ENCODE measurements around the gene ADAMTS10. TPM values are rescaled to one million over a fixed set of nuclear protein-coding genes. Genes with fewer than 3 reads are reported as not detected.

ADAMTS10 gene
- total and polyA plus RNA-seq, 10 of the 15 experiments (the other 5 are each of a cell fraction or from before 2014, with no cell fraction given): 0.01 to 2.5 (median 0.42) TPM; not detected in 3

DNA sequence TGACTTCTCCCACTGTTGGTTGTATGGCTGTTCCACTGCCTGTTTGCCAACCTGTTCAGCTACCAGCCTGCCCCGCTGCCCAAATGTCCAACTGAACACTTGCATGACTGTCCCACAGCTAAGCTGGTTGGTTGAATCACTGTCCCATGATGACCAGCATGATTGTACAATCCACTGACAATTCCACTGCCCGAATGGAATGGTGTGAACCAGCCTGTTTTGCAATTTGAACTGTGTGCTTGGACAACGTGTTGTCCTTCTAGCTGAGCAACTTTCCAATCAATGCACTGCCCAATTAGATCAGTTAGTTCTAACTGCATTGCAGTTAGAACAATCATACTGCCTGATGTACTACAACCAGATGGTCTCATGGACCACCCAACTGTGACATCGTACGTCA, 8.7 kb downstream of the ADAMTS10 start:
- no peak overlapping the region for H3K4me3 ChIP-seq
- ChIA-PET SMC1A (ENCODE audit: uncharacterized antibody, unreplicated experiment) (no interaction called here), POLR2A (no interaction called here), CTCF (no interaction called here), RAD21 (ENCODE audit: unreplicated experiment) (no interaction called here)
- H3K36me3 ChIP-seq (ENCODE audit: control insufficient read depth in 2 of 2, insufficient read depth in 2 of 2, low read length in 1 of 2): no peaks in the 10 kb centered on the region
- FAIRE-seq (no peak), ATAC-seq (no peak), DNase-seq (ENCODE audit: low read depth, low spot score) (no peak)
- no peak overlapping the region for H3K4me2 ChIP-seq (ENCODE audit: control insufficient read depth, insufficient read depth)
- H3K27me3 ChIP-seq (replicated peaks in 1 of 2; ENCODE audit: control insufficient read depth in 2 of 2, insufficient read depth in 2 of 2, low read length in 1 of 2): no peaks in the 10 kb centered on the region
- no peaks in the 10 kb centered on the region for H3K79me2 ChIP-seq (ENCODE audit: control insufficient read depth, insufficient read depth, low read length)
- H2AFZ ChIP-seq (ENCODE audit: control insufficient read depth, low read depth, low read length): no peak overlapping the region
- no peak for TF ChIP-seq POLR2AphosphoS5 (IDR thresholded peaks at IDR 0.05; ENCODE audit: low read length)
- TF ChIP-seq NR2F1 (conservative IDR thresholded peaks at IDR 0.05): no peak
- no peak for TF ChIP-seq ZSCAN29 (IDR thresholded peaks at IDR 0.05)
- WGBS (ENCODE audit: insufficient coverage, insufficient replicate concordance, low lambda C conversion rate, missing lambda C conversion rate): 38% methylated on average over 5 of the region's 5 CpGs
- H3K9ac ChIP-seq (ENCODE audit: control insufficient read depth, insufficient read depth, low read length): no peak overlapping the region
- H3K9me3 ChIP-seq (replicated peaks; ENCODE audit: control insufficient read depth, insufficient read depth, low read length): no peaks in the 10 kb centered on the region; the same call in 2 of the 3 replicates
- intact Hi-C loops (cut with micrococcal nuclease; ENCODE audit: unreplicated experiment) (no loop called here), in situ Hi-C loops (cut with MboI) (no loop called here)
- H4K20me1 ChIP-seq (ENCODE audit: control insufficient read depth, insufficient read depth): no peaks in the 10 kb centered on the region
- no peak overlapping the region for H3K27ac ChIP-seq (ENCODE audit: control insufficient read depth, insufficient read depth)
- no peaks in the 10 kb centered on the region for H3K4me1 ChIP-seq (ENCODE audit: control insufficient read depth, insufficient read depth, low read length)
- no TSS peak for BruUV-seq (replicated peaks)

DNA sequence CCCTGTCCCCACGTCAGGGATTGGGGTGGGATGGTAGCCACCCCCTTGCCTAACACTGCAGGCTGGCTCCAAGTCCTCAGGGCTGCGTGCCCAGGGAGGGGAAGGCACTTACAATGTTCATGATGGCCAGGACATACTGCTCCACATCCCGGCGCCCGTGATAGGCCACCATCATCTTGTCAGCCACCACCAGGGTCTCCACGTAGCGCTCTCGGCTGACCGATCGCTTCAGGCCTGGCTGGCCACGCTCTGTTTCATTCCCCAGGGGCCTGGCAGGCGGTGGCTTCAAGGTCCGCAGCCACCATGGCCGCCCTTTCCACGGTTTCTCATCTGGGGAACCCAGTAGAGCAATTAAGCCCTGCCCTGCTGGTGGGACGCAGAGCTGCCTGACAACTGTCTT, 9.7 kb downstream of the ADAMTS10 start:
- no peaks in the 10 kb centered on the region for H3K4me1 ChIP-seq (ENCODE audit: control insufficient read depth, insufficient read depth, low read length)
- no peak for ATAC-seq
- no peaks in the 10 kb centered on the region; the same call in 2 of the 3 replicates for H3K9me3 ChIP-seq (replicated peaks; ENCODE audit: control insufficient read depth, insufficient read depth, low read length)
- FAIRE-seq: no peak
- H3K36me3 ChIP-seq (ENCODE audit: control insufficient read depth in 2 of 2, insufficient read depth in 2 of 2, low read length in 1 of 2): no peaks in the 10 kb centered on the region
- H3K27me3 ChIP-seq (replicated peaks in 1 of 2; ENCODE audit: control insufficient read depth in 2 of 2, insufficient read depth in 2 of 2, low read length in 1 of 2): no peaks in the 10 kb centered on the region
- no peaks in the 10 kb centered on the region for H4K20me1 ChIP-seq (ENCODE audit: control insufficient read depth, insufficient read depth)
- H3K27ac ChIP-seq (ENCODE audit: control insufficient read depth, insufficient read depth): no peak overlapping the region
- no peak overlapping the region for H3K4me2 ChIP-seq (ENCODE audit: control insufficient read depth, insufficient read depth)
- POLR2A ChIA-PET: no interaction called here
- H3K9ac ChIP-seq (ENCODE audit: control insufficient read depth, insufficient read depth, low read length): no peak overlapping the region
- intact Hi-C loops (cut with micrococcal nuclease; ENCODE audit: unreplicated experiment): no loop called here
- H3K79me2 ChIP-seq (ENCODE audit: control insufficient read depth, insufficient read depth, low read length): no peaks in the 10 kb centered on the region
- SMC1A ChIA-PET (ENCODE audit: uncharacterized antibody, unreplicated experiment): no interaction called here
- RAD21 ChIA-PET (ENCODE audit: unreplicated experiment): no interaction called here
- BruUV-seq (replicated peaks): no TSS peak
- CTCF ChIA-PET: no interaction called here
- no peak for DNase-seq (ENCODE audit: low read depth, low spot score)
- no peak for TF ChIP-seq SPI1 (IDR thresholded peaks at IDR 0.05; ENCODE audit: borderline replicate concordance, insufficient read depth, low read depth, low read length)
- TF ChIP-seq SREBF1 (IDR thresholded peaks at IDR 0.05; ENCODE audit: low read length): no peak
- TF ChIP-seq KDM1A (IDR thresholded peaks at IDR 0.05; ENCODE audit: borderline replicate concordance): no peak
- TF ChIP-seq WRNIP1 (IDR thresholded peaks at IDR 0.05; ENCODE audit: borderline replicate concordance, low read depth, low read length): no peak
- TF ChIP-seq CHD2 (IDR thresholded peaks at IDR 0.05; ENCODE audit: borderline replicate concordance, low read depth, low read length): no peak
- TF ChIP-seq MEF2A (IDR thresholded peaks at IDR 0.05; ENCODE audit: insufficient read depth, low read depth, low read length): no peak
- TF ChIP-seq, protein P1, sequence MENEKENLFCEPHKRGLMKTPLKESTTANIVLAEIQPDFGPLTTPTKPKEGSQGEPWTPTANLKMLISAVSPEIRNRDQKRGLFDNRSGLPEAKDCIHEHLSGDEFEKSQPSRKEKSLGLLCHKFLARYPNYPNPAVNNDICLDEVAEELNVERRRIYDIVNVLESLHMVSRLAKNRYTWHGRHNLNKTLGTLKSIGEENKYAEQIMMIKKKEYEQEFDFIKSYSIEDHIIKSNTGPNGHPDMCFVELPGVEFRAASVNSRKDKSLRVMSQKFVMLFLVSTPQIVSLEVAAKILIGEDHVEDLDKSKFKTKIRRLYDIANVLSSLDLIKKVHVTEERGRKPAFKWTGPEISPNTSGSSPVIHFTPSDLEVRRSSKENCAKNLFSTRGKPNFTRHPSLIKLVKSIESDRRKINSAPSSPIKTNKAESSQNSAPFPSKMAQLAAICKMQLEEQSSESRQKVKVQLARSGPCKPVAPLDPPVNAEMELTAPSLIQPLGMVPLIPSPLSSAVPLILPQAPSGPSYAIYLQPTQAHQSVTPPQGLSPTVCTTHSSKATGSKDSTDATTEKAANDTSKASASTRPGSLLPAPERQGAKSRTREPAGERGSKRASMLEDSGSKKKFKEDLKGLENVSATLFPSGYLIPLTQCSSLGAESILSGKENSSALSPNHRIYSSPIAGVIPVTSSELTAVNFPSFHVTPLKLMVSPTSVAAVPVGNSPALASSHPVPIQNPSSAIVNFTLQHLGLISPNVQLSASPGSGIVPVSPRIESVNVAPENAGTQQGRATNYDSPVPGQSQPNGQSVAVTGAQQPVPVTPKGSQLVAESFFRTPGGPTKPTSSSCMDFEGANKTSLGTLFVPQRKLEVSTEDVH (IDR thresholded peaks at IDR 0.05; ENCODE audit: low read depth, partially characterized antibody): no peak
- no peak overlapping the region for H3K4me3 ChIP-seq
- in situ Hi-C loops (cut with MboI): no loop called here
- no peak overlapping the region for H2AFZ ChIP-seq (ENCODE audit: control insufficient read depth, low read depth, low read length)
- WGBS (ENCODE audit: insufficient coverage, insufficient replicate concordance, low lambda C conversion rate, missing lambda C conversion rate): 43% methylated on average over 15 of the region's 16 CpGs
